ENCODE results near the gene SLC30A1.
"Not testable (repeated sequence)": the region's sequence is repeated elsewhere in the genome, so short reads cannot be mapped to it uniquely, and the experiment has no call there.

SLC30A1 gene

GRCh38 chr1:211541720-211542477, 37.1 kb downstream of the SLC30A1 start:
- DNase-seq = no peak

- no peak for DNase-seq
Observed at GRCh38 chr1:211541278-211541677, 37.7 kb downstream of the SLC30A1 start.

- DNase-seq = not testable (repeated sequence)
Observed at GRCh38 chr1:211540824-211541223, 38.1 kb downstream of the SLC30A1 start.

GRCh38 chr1:211538287-211538686, 40.7 kb downstream of the SLC30A1 start:
- DNase-seq = no peak

GRCh38 chr1:211537253-211537652, 41.7 kb downstream of the SLC30A1 start:
- no peak for DNase-seq

- no peak for DNase-seq
Observed at GRCh38 chr1:211536606-211537005, 42.4 kb downstream of the SLC30A1 start.

- DNase-seq = no peak
Observed at GRCh38 chr1:211535346-211535745, 43.6 kb downstream of the SLC30A1 start.

GRCh38 chr1:211534545-211535291, 44.2 kb downstream of the SLC30A1 start:
- no peak for DNase-seq

- no peak for DNase-seq
Observed at GRCh38 chr1:211532088-211532444, 46.9 kb downstream of the SLC30A1 start.

- DNase-seq = no peak
Observed at GRCh38 chr1:211531194-211532087, 47.5 kb downstream of the SLC30A1 start.

- DNase-seq = no peak
Observed at GRCh38 chr1:211530102-211530501, 48.9 kb downstream of the SLC30A1 start.

GRCh38 chr1:211529453-211529852, 49.5 kb downstream of the SLC30A1 start:
- no peak for DNase-seq

- no peak for DNase-seq
Observed at GRCh38 chr1:211529011-211529410, 50.0 kb downstream of the SLC30A1 start.

GRCh38 chr1:211527888-211528287, 51.1 kb downstream of the SLC30A1 start:
- no peak for DNase-seq

GRCh38 chr1:211527006-211527405, 52.0 kb downstream of the SLC30A1 start:
- peak in 1 of 2 donors; percentile 8 for DNase-seq

GRCh38 chr1:211526101-211526500, 52.9 kb downstream of the SLC30A1 start:
- DNase-seq = no peak

- DNase-seq = no peak
Observed at GRCh38 chr1:211525101-211525676, 53.8 kb downstream of the SLC30A1 start.

GRCh38 chr1:211524521-211524920, 54.4 kb downstream of the SLC30A1 start:
- no peak for DNase-seq

GRCh38 chr1:211522804-211523203, 56.2 kb downstream of the SLC30A1 start:
- no peak for DNase-seq

Data from stimulated activated CD4-positive, alpha-beta T cell treated with anti-CD3 and anti-CD28 coated beads, Interleukin-2, amount 100 ng/mL, for 24 hours (primary cell).